IPS-18a (cell line): ENCODE results near the gene JPH2.

Experiments
- H3K27ac ChIP-seq: one replicate; pipeline ENCODE4 v1.5.1; 2013; ENCODE audit warnings: low read length
- H3K27me3 ChIP-seq: one replicate; pipeline ENCODE4 v1.6.1; 2013; ENCODE audit warnings: mild to moderate bottlenecking, low read length; ENCODE audit not compliant: control insufficient read depth, insufficient read depth
- H3K36me3 ChIP-seq: one replicate; pipeline ENCODE4 v1.6.1; 2013; ENCODE audit warnings: low read depth, low read length; ENCODE audit not compliant: control insufficient read depth
- H3K4me1 ChIP-seq: one replicate; pipeline ENCODE4 v1.6.1; 2013; ENCODE audit warnings: low read depth, low read length; ENCODE audit not compliant: control insufficient read depth
- H3K4me3 ChIP-seq: one replicate; pipeline ENCODE4 v1.5.1; 2013; ENCODE audit warnings: low read length
- H3K9ac ChIP-seq: one replicate; pipeline ENCODE4 v1.6.1; 2013; ENCODE audit warnings: mild to moderate bottlenecking, low read length, moderate library complexity
- H3K9me3 ChIP-seq: one replicate; pipeline ENCODE4 v1.6.1; 2013; ENCODE audit warnings: low read depth, low read length; ENCODE audit not compliant: control insufficient read depth

JPH2 gene

DNA sequence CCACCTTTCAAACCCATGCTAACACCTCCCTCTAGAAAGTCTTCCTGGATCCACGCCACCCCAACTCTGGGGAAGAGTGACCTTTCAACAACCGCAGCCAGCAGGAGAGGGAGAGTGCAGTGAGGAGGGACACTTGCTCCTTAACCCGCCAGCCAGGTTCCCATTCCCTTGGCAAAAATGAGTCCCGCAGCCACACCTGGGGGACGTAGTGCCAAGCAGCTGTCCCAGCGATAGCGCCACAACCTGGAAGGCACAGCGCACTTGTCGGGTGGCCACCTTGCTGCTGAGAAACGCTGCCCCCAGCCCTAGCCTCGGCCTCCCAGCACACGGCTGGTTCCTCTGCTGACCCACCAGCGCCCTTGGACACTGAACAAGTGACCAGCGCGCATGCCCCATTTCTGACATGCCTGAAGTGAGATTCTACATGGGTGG, 119.3 kb downstream of the JPH2 start:
- Histone ChIP-seq H3K9me3 (no peaks in the 10 kb centered on the region), H3K27me3 (no peaks in the 10 kb centered on the region), H3K4me3 (no peak overlapping the region), H3K36me3 (no peaks in the 10 kb centered on the region), H3K4me1 (no peaks in the 10 kb centered on the region), H3K27ac (no peak overlapping the region), H3K9ac (no peak overlapping the region)

DNA sequence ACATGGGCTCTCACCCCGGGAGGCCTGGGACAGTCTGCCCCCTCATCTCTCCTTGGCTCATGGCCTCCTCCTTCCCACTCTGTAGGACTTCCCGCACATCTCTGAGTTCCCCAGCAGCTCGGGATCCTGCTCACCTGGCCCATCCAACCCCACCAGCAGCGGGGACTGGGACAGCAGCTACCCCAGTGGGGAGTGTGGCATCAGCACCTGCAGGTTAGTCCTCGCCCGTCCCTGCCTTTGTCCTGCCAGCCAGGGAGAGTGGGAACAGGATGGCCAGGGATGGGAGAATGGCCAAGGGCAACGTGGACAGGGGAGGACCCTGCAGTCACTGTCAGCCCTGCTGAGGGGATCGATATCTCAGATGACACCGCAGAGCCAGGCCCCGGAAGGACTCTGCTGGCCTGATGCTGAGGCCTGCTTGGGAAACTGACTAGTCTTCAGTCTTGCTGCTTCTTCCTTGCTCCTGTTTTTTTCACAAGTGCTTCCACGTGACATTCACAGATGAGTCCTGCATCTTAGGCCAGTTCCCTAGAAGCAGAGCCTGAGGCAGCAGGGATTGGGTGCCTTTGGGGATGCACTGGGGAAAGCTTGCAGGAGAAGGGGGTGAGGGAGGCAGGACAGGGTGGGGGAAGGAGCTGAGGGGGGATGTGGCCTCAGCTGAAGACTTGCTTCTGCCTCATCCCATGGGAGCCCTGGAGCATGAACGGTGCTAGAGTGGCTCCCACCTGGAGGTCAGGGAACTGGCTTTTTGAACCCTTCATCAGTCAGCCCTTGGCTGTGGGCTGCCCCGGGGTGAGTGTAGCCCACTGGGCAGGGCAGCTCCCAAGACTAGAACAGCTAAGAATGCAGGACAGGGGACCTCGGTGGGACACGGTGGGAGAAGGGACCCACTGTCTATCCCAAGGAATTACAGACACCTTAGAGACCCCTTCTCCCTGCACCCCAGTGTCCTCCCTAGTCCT, 120.1 kb downstream of the JPH2 start:
- H3K9ac ChIP-seq, result no peak overlapping the region
- no peaks in the 10 kb centered on the region for H3K27me3 ChIP-seq
- H3K9me3 ChIP-seq, result no peaks in the 10 kb centered on the region
- H3K4me1 ChIP-seq, result no peaks in the 10 kb centered on the region
- H3K27ac ChIP-seq, result no peak overlapping the region
- H3K4me3 ChIP-seq, result no peak overlapping the region
- H3K36me3 ChIP-seq, result no peaks in the 10 kb centered on the region

DNA sequence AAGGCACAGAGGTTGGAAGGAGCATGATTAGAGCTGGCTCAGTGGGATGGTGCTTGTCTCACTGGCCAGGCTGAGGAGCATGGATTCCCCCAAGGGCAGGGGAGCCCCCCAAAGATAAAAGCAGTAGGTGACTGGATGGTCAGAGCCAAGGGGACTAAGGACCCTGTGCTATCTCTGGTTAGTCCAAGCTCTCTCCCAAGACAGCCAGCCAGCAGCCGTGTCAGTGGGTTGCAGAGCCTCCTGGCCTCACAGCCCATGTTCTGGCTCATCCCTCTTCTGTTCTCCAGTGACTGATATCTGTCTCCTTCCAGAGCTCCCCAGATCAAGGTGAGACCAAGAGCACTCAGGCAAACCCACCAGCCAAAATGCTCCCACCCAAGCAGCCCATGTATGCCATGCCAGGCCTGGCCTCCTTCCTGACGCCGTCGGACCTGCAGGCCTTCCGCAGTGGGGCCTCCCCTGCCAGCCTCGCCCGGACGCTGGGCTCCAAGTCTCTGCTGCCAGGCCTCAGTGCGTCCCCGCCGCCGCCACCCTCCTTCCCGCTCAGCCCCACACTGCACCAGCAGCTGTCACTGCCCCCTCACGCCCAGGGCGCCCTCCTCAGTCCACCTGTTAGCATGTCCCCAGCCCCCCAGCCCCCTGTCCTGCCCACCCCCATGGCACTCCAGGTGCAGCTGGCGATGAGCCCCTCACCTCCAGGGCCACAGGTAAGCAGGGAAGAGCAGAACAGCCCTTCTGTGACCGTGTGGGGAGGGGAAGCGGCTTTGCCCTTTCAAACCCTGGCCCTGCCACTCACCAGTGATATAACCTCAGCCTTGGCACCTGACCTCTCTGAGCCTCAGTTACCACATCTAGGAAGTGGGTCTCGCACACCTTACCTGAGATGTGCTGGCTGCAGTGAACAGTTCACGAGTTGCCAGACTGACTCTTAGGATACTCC, 121.3 kb downstream of the JPH2 start:
- Histone ChIP-seq H3K4me1 (no peaks in the 10 kb centered on the region), H3K4me3 (no peak overlapping the region), H3K9ac (no peak overlapping the region), H3K36me3 (no peaks in the 10 kb centered on the region), H3K9me3 (no peaks in the 10 kb centered on the region), H3K27me3 (no peaks in the 10 kb centered on the region), H3K27ac (no peak overlapping the region)

DNA sequence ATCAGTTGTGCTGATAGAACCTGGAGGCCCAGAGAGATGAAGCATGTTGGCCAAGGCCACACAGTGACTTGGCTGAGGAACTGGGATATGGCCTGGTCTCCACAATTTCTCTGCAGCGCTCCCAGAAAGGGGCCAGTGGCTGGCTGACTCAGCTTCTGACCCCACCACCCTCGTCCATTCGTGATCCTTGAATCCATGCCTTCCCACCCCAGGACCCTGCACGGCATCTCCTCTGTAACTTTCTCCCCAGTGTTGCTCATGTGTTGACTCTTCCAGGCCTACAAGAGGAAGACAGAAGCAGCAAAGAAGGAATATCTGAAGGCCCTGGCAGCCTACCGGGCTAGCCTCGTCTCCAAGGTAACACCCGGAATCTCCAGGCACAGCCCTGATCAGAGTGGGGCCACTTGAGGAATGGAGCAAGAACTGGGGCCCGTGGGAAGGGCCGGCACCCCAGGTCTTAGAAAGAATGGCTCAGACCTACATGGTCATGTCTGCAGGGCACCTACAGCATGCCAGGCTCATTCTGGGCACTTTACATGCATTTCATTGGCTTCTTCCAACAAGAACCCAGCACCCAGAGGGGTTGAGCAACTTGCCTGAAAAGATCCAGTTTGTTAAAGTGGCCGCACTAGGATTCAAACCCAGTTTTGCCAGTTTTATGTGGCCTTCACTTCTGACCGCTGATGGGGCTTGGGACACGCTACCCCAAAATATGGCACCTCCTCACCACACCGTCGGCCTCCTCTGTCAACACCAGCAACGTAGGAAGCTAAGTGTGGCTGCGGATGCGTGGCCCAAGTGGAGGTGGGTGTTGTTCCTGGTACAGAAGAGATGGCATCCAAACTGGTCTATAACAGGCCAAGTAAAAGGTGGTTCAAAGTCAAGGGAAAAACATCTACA, 122.2 kb downstream of the JPH2 start:
- Histone ChIP-seq H3K27me3 (no peaks in the 10 kb centered on the region), H3K9ac (no peak overlapping the region), H3K4me3 (no peak overlapping the region), H3K9me3 (no peaks in the 10 kb centered on the region), H3K4me1 (no peaks in the 10 kb centered on the region), H3K27ac (no peak overlapping the region), H3K36me3 (no peaks in the 10 kb centered on the region)
